ENCODE data around the gene HK1. TPM values are rescaled to one million over a fixed set of nuclear protein-coding genes. Genes with fewer than 3 reads are reported as not detected.
A peak's percentile ranks its signal among the peaks of the same experiment; 100 is the strongest.

HK1 gene
- total and polyA plus RNA-seq, 7 experiments from 2014 or later, result 60.1 to 144 (median 83.8) TPM

- H3K36me3 ChIP-seq (ENCODE audit: control insufficient read depth in 2 of 3, insufficient read depth in 3 of 3, low read length in 3 of 3), result peaks cover 0 to 12% (median 5%) of the 10 kb centered on the region in 3 experiments
- ChIA-PET CTCF (interaction anchor here (0.6 kb wide), 1 partner anchor 47 kb away, joined by 3 read pairs; no protein-coding TSS in a partner anchor), POLR2A (interaction anchor here (1.1 to 3.9 kb wide), 6 partner anchors 9 to 31 kb away, joined by 3 to 17 read pairs (median 10); no protein-coding TSS in a partner anchor)
- Mint-ChIP-seq H3K27ac (peak overlapping the region; percentile 75 to 97 (median 95)), H3K4me1 (peaks cover 72 to 95% (median 82%) of the 10 kb centered on the region in 7 donors), H3K4me3 (peak overlapping the region; percentile 39 to 80 (median 70)), H3K9me3 (peaks cover 0 to 8% (median 0%) of the 10 kb centered on the region in 11 donors), H3K36me3 (peaks cover 11 to 39% (median 19%) of the 10 kb centered on the region in 5 donors), H3K27me3 (no peaks in the 10 kb centered on the region)
- H3K27me3 ChIP-seq (ENCODE audit: control insufficient read depth in 2 of 2, insufficient read depth in 2 of 2, low read length in 2 of 2), result no peaks in the 10 kb centered on the region
- no peaks in the 10 kb centered on the region for H3K9me3 ChIP-seq (ENCODE audit: control insufficient read depth in 2 of 3, low read length in 3 of 3)
- peak overlapping the region; percentile 73 for H3K27ac ChIP-seq (ENCODE audit: low read depth, low read length)
- no peak for DNase-seq
- H3K4me3 ChIP-seq (ENCODE audit: low read length), result no peak overlapping the region
- peaks cover 47 to 59% of the 10 kb centered on the region in 2 donors for H3K4me1 ChIP-seq (ENCODE audit: control insufficient read depth in 2 of 2, insufficient read depth in 2 of 2, low read length in 2 of 2)
- no peak for ATAC-seq
- intact Hi-C loops (cut with micrococcal nuclease), result loop anchor here (1.0 to 2.0 kb wide), 3 partner anchors 8 to 27 kb away; no protein-coding TSS in a partner anchor
These were observed 67.7 kb downstream of the HK1 start for GRCh38 chr10:69345890-69346474.

GRCh38 chr10:69346776-69347175, 68.5 kb downstream of the HK1 start:
- ATAC-seq, result no peak
- peak overlapping the region in 3 of 10 donors; percentile 25 to 68 (median 40) for H3K4me3 Mint-ChIP-seq

GRCh38 chr10:69348816-69349541, 70.7 kb downstream of the HK1 start:
- Histone ChIP-seq H3K4me1 (ENCODE audit: control insufficient read depth in 2 of 2, insufficient read depth in 2 of 2, low read length in 2 of 2) (peaks cover 39 to 70% of the 10 kb centered on the region in 2 donors), H3K4me3 (ENCODE audit: low read length) (peak overlapping the region; percentile 1), H3K27ac (ENCODE audit: low read depth, low read length) (peak overlapping the region; percentile 56), H3K36me3 (ENCODE audit: control insufficient read depth in 2 of 3, insufficient read depth in 3 of 3, low read length in 3 of 3) (peaks cover 0 to 8% (median 5%) of the 10 kb centered on the region in 3 experiments), H3K9me3 (ENCODE audit: control insufficient read depth in 2 of 3, low read length in 3 of 3) (no peaks in the 10 kb centered on the region), H3K27me3 (ENCODE audit: control insufficient read depth in 2 of 2, insufficient read depth in 2 of 2, low read length in 2 of 2) (no peaks in the 10 kb centered on the region)
- DNase-seq, result peak in 3 of 9 donors; percentile 21 to 32 (median 32)
- H3K4me3 Mint-ChIP-seq, result peak overlapping the region; percentile 68 to 86 (median 78)
- peaks cover 1 to 44% (median 10%) of the 10 kb centered on the region in 5 donors for H3K36me3 Mint-ChIP-seq
- no peaks in the 10 kb centered on the region for H3K27me3 Mint-ChIP-seq
- H3K27ac Mint-ChIP-seq, result peak overlapping the region; percentile 55 to 98 (median 92)
- POLR2A ChIA-PET, result interaction anchor here (0.7 to 3.5 kb wide), 6 partner anchors 9 to 41 kb away, joined by 3 to 27 read pairs (median 4); no protein-coding TSS in a partner anchor
- ATAC-seq, result peak; percentile 50
- H3K9me3 Mint-ChIP-seq, result peaks cover 0 to 5% (median 0%) of the 10 kb centered on the region in 11 donors
- intact Hi-C loops (cut with micrococcal nuclease), result loop anchor here in 1 of 2 donors (1.0 to 2.0 kb wide), 2 partner anchors 10 to 14 kb away; no protein-coding TSS in a partner anchor
- CTCF ChIA-PET, result interaction anchor here (1.7 kb wide), 1 partner anchor 61 kb away, joined by 3 read pairs; no protein-coding TSS in a partner anchor
- H3K4me1 Mint-ChIP-seq, result peaks cover 59 to 92% (median 78%) of the 10 kb centered on the region in 7 donors

More at GRCh38 chr10:69346776-69347175, 68.5 kb downstream of the HK1 start:
- peak overlapping the region in 8 of 9 donors; percentile 35 to 97 (median 90) for H3K27ac Mint-ChIP-seq
- CTCF ChIA-PET, result interaction anchor here (0.6 to 1.7 kb wide), 4 partner anchors 32 to 250 kb away, joined by 3 to 4 read pairs (median 3); no protein-coding TSS in a partner anchor
- Histone ChIP-seq H3K4me1 (ENCODE audit: control insufficient read depth in 2 of 2, insufficient read depth in 2 of 2, low read length in 2 of 2) (peaks cover 47 to 59% of the 10 kb centered on the region in 2 donors), H3K36me3 (ENCODE audit: control insufficient read depth in 2 of 3, insufficient read depth in 3 of 3, low read length in 3 of 3) (peaks cover 0 to 12% (median 5%) of the 10 kb centered on the region in 3 experiments), H3K9me3 (ENCODE audit: control insufficient read depth in 2 of 3, low read length in 3 of 3) (no peaks in the 10 kb centered on the region), H3K27me3 (ENCODE audit: control insufficient read depth in 2 of 2, insufficient read depth in 2 of 2, low read length in 2 of 2) (no peaks in the 10 kb centered on the region), H3K27ac (ENCODE audit: low read depth, low read length) (no peak overlapping the region), H3K4me3 (ENCODE audit: low read length) (no peak overlapping the region)
- peaks cover 0 to 8% (median 0%) of the 10 kb centered on the region in 11 donors for H3K9me3 Mint-ChIP-seq
- H3K27me3 Mint-ChIP-seq, result no peaks in the 10 kb centered on the region
- intact Hi-C loops (cut with micrococcal nuclease), result no loop called here
- H3K4me1 Mint-ChIP-seq, result peaks cover 71 to 93% (median 82%) of the 10 kb centered on the region in 7 donors
- POLR2A ChIA-PET, result interaction anchor here (1.3 kb wide), 1 partner anchor 32 kb away, joined by 3 read pairs; no protein-coding TSS in a partner anchor
- no peak for DNase-seq
- H3K36me3 Mint-ChIP-seq, result peaks cover 11 to 42% (median 19%) of the 10 kb centered on the region in 5 donors

- Mint-ChIP-seq H3K4me1 (peaks cover 57 to 92% (median 78%) of the 10 kb centered on the region in 7 donors), H3K36me3 (peaks cover 0 to 46% (median 12%) of the 10 kb centered on the region in 5 donors), H3K4me3 (peak overlapping the region in 7 of 10 donors; percentile 68 to 85 (median 73)), H3K27me3 (no peaks in the 10 kb centered on the region), H3K9me3 (peaks cover 0 to 8% (median 0%) of the 10 kb centered on the region in 11 donors), H3K27ac (peak overlapping the region; percentile 55 to 98 (median 92))
- Histone ChIP-seq H3K9me3 (ENCODE audit: control insufficient read depth in 2 of 3, low read length in 3 of 3) (no peaks in the 10 kb centered on the region), H3K27me3 (ENCODE audit: control insufficient read depth in 2 of 2, insufficient read depth in 2 of 2, low read length in 2 of 2) (no peaks in the 10 kb centered on the region), H3K27ac (ENCODE audit: low read depth, low read length) (peak overlapping the region; percentile 56), H3K36me3 (ENCODE audit: control insufficient read depth in 2 of 3, insufficient read depth in 3 of 3, low read length in 3 of 3) (peaks cover 0 to 6% (median 5%) of the 10 kb centered on the region in 3 experiments), H3K4me1 (ENCODE audit: control insufficient read depth in 2 of 2, insufficient read depth in 2 of 2, low read length in 2 of 2) (peaks cover 34 to 70% of the 10 kb centered on the region in 2 donors), H3K4me3 (ENCODE audit: low read length) (peak overlapping the region; percentile 1)
- intact Hi-C loops (cut with micrococcal nuclease), result loop anchor here in 1 of 2 donors (1.0 to 2.0 kb wide), 2 partner anchors 10 to 15 kb away; no protein-coding TSS in a partner anchor
- no peak for DNase-seq
- CTCF ChIA-PET, result no interaction called here
- no peak for ATAC-seq
- POLR2A ChIA-PET, result interaction anchor here (0.6 to 3.5 kb wide), 6 partner anchors 10 to 91 kb away, joined by 3 to 27 read pairs (median 5); no protein-coding TSS in a partner anchor
These were observed 71.2 kb downstream of the HK1 start for GRCh38 chr10:69349542-69349888.

DNA sequence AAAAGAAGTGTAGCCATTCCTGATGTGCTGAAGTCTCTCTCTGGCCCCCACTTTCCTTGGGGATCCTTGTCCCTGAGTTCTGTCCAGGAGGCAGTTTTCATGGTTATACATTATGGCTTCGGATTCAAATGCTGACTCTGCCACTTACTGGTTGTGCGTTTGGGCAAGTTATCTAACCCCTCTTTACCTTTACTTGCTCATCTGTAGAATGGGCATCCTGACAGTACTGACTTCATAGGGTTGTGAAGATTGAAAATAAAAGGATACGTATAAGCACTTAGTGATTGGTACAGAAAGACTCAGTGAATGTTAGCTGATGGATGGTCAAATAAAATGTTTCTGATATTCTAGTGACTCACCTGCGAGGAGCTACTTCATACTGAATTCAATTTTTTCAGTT, 73.3 kb downstream of the HK1 start:
- H3K9me3 Mint-ChIP-seq, result peaks cover 0 to 8% (median 0%) of the 10 kb centered on the region in 11 donors
- Histone ChIP-seq H3K27me3 (ENCODE audit: control insufficient read depth in 2 of 2, insufficient read depth in 2 of 2, low read length in 2 of 2) (no peaks in the 10 kb centered on the region), H3K9me3 (ENCODE audit: control insufficient read depth in 2 of 3, low read length in 3 of 3) (no peaks in the 10 kb centered on the region), H3K36me3 (ENCODE audit: control insufficient read depth in 2 of 3, insufficient read depth in 3 of 3, low read length in 3 of 3) (peaks cover 0 to 6% (median 5%) of the 10 kb centered on the region in 3 experiments), H3K27ac (ENCODE audit: low read depth, low read length) (no peak overlapping the region), H3K4me1 (ENCODE audit: control insufficient read depth in 2 of 2, insufficient read depth in 2 of 2, low read length in 2 of 2) (peaks cover 14 to 51% of the 10 kb centered on the region in 2 donors), H3K4me3 (ENCODE audit: low read length) (no peak overlapping the region)
- POLR2A ChIA-PET, result interaction anchor here (0.7 to 3.5 kb wide), 5 partner anchors 9 to 33 kb away, joined by 3 to 27 read pairs (median 3); no protein-coding TSS in a partner anchor
- CTCF ChIA-PET, result no interaction called here
- H3K4me1 Mint-ChIP-seq, result peaks cover 37 to 82% (median 63%) of the 10 kb centered on the region in 7 donors
- H3K27ac Mint-ChIP-seq, result peak overlapping the region in 3 of 9 donors; percentile 31 to 58 (median 32)
- H3K27me3 Mint-ChIP-seq, result no peaks in the 10 kb centered on the region
- ATAC-seq (no peak), DNase-seq (no peak)
- peaks cover 0 to 48% (median 8%) of the 10 kb centered on the region in 5 donors for H3K36me3 Mint-ChIP-seq
- H3K4me3 Mint-ChIP-seq, result no peak overlapping the region
- intact Hi-C loops (cut with micrococcal nuclease), result no loop called here

Data from naive thymus-derived CD4-positive, alpha-beta T cell (primary cell).